Uterus (tissue), 4 donors: ENCODE data around the gene SLC2A9. TPM values are rescaled to one million over a fixed set of nuclear protein-coding genes. Genes with fewer than 3 reads are reported as not detected.
"Not testable (repeated sequence)": the region's sequence is repeated elsewhere in the genome, so short reads cannot be mapped to it uniquely, and the experiment has no call there.

Experiments
- DNase-seq, 2 donors: peaks; one replicate each; pipeline ENCODE4 v3.0.0-alpha.2; 2019 to 2020
- H3K27ac ChIP-seq, 2 donors: fragments of 200-600 bp; sonication (generic); 1 replicate in 1 of 2; 2 replicates in 1 of 2; pipeline ENCODE4 v1.5.1; 2016 to 2018
- H3K27me3 ChIP-seq, 2 donors: fragments of 200-600 bp; sonication (generic); one replicate each; pipeline ENCODE4 v1.5.1; 2018 to 2019; ENCODE audit warnings: control low read depth in 1 of 2
- H3K36me3 ChIP-seq, 2 donors: fragments of 200-600 bp; sonication (generic); one replicate each; pipeline ENCODE4 v1.5.1; 2019; ENCODE audit warnings: control low read depth in 1 of 2
- H3K4me1 ChIP-seq, 2 donors: fragments of 200-600 bp; sonication (generic); one replicate each; pipeline ENCODE4 v1.5.1; 2018 to 2019; ENCODE audit warnings: control low read depth in 1 of 2
- H3K4me3 ChIP-seq, 2 donors: fragments of 200-600 bp; sonication (generic); 1 replicate in 1 of 2; 2 replicates in 1 of 2; pipeline ENCODE4 v1.5.1; 2018 to 2019; ENCODE audit warnings: mild to moderate bottlenecking in 1 of 2
- H3K9me3 ChIP-seq, 2 donors: fragments of 200-600 bp; sonication (generic); one replicate each; pipeline ENCODE4 v1.5.1; 2019; ENCODE audit warnings: control low read depth in 1 of 2
- CTCF ChIP-seq, 4 experiments: fragments of 200-600 bp in 2 of 4; fragments of 450-650 bp in 2 of 4; sonication (generic) in 2 of 4; IDR thresholded peaks; one replicate each; pipeline ENCODE4 v1.5.1; 2016 to 2019; ENCODE audit warnings: antibody characterized with exemption in 4 of 4, mild to moderate bottlenecking in 2 of 4, moderate library complexity in 1 of 4
- POLR2A ChIP-seq, 2 donors: fragments of 450-650 bp; IDR thresholded peaks; one replicate each; pipeline ENCODE4 v1.6.1; 2016; ENCODE audit warnings: antibody characterized with exemption in 2 of 2, mild to moderate bottlenecking in 1 of 2, moderate library complexity in 1 of 2
- intact Hi-C: fragments of 100-400 bp; cut with DNase I; formaldehyde crosslinking; loops from one replicate; pipeline ENCODE4 v1.15.1; 2023; ENCODE audit warnings: low total_unique reads
- total RNA-seq, 4 donors: library from RNA; depleted of rRNA in 3 of 4; stranded (reverse); fragments of >200 nt in 3 of 4; gene quantifications; one replicate each; pipeline versions ENCODE4 v1.1.0 to v1.2.4, GENCODE V29; 2014 to 2023
- donor health status: DM: yes; HTN: yes; CAD: no.

Gene SLC2A9
- total RNA-seq, 4 donors from 2014 or later: 0.51 to 9.3 (median 7.1) TPM

DNA sequence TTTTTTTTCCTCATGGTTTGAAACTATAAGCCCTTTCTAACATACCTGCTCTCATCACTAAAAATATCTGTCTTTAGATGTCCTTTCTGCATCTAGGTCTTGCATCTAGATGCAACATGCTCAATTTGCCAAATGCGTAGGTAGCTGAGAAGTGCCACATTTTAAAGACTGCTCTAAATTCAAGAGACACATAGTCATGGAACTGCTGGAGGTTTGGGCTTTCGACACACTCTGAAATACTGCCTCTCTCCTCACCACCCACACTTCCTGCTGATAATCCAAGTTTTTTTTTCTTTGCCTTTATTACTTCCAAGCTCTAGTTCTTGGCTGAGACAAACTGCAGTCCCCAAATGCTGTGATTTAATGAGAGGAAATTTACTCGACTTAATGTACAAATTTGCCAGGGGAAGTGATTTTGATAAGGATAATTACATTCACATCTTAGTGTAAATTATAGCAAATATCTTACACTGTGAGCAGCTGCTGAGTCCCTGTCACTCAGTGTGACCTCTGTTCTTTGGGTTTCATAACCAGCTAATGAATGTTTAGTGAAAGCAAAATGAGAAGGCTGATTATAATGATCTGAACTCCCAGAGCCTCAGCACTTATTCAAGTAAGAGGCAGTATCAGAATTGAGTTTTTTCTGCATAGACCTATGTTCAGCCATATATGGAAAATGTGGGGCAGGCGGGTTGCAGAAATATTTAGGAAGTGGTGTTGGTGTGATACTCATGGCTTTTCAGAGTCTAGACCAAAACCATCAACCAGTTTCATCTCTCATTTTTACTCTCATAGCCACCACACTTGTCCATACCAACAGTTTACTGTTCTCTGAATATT, 208.6 kb downstream of the SLC2A9 start:
- DNase-seq: no peak
- intact Hi-C loops: no loop called here
- Histone ChIP-seq H3K36me3 (no peaks in the 10 kb centered on the region), H3K9me3 (no peaks in the 10 kb centered on the region), H3K4me3 (no peak overlapping the region), H3K27me3 (no peaks in the 10 kb centered on the region), H3K27ac (no peak overlapping the region), H3K4me1 (no peaks in the 10 kb centered on the region)
- TF ChIP-seq CTCF (IDR thresholded peaks at IDR 0.05) (no peak), POLR2A (IDR thresholded peaks at IDR 0.05) (no peak)

DNA sequence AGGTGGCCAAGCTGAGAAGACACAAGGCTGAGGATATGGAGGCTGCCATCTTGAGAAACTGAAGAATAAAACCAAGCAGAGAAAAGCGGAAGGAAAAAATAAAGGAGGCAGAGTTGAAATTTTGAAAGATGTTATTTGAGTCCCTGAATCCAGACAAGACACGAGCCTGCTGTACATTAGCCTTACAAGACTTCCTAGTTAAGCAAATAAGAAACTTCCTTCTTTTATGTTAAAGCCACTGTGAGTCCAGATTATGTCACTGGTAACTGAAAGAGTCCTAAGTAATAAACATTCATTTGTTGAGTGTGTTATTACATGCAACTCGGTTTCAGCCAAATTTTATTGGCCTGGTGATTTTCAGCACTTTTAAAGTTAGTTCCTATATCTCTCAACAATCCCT, 209.5 kb downstream of the SLC2A9 start:
- no peak for TF ChIP-seq CTCF (IDR thresholded peaks at IDR 0.05)
- TF ChIP-seq POLR2A (IDR thresholded peaks at IDR 0.05): no peak
- intact Hi-C loops: no loop called here
- no peak overlapping the region for H3K4me3 ChIP-seq
- H3K36me3 ChIP-seq: no peaks in the 10 kb centered on the region
- no peaks in the 10 kb centered on the region for H3K27me3 ChIP-seq
- H3K9me3 ChIP-seq: no peaks in the 10 kb centered on the region
- no peaks in the 10 kb centered on the region for H3K4me1 ChIP-seq
- no peak overlapping the region for H3K27ac ChIP-seq
- DNase-seq: no peak

GRCh38 chr4:9808077-9808476, 213.2 kb downstream of the SLC2A9 start:
- H3K27ac ChIP-seq: no peak overlapping the region
- no peaks in the 10 kb centered on the region for H3K36me3 ChIP-seq
- intact Hi-C loops: no loop called here
- no peak for TF ChIP-seq CTCF (IDR thresholded peaks at IDR 0.05)
- no peak for TF ChIP-seq POLR2A (IDR thresholded peaks at IDR 0.05)
- H3K9me3 ChIP-seq: no peaks in the 10 kb centered on the region
- DNase-seq: no peak
- H3K4me1 ChIP-seq: no peaks in the 10 kb centered on the region
- no peak overlapping the region for H3K4me3 ChIP-seq
- no peaks in the 10 kb centered on the region for H3K27me3 ChIP-seq

GRCh38 chr4:9804918-9805317, 216.4 kb downstream of the SLC2A9 start:
- Histone ChIP-seq H3K36me3 (no peaks in the 10 kb centered on the region), H3K27ac (no peak overlapping the region), H3K4me3 (no peak overlapping the region), H3K27me3 (no peaks in the 10 kb centered on the region), H3K9me3 (no peaks in the 10 kb centered on the region), H3K4me1 (no peaks in the 10 kb centered on the region)
- intact Hi-C loops: no loop called here
- TF ChIP-seq POLR2A (IDR thresholded peaks at IDR 0.05): no peak
- TF ChIP-seq CTCF (IDR thresholded peaks at IDR 0.05): no peak
- DNase-seq: no peak

DNA sequence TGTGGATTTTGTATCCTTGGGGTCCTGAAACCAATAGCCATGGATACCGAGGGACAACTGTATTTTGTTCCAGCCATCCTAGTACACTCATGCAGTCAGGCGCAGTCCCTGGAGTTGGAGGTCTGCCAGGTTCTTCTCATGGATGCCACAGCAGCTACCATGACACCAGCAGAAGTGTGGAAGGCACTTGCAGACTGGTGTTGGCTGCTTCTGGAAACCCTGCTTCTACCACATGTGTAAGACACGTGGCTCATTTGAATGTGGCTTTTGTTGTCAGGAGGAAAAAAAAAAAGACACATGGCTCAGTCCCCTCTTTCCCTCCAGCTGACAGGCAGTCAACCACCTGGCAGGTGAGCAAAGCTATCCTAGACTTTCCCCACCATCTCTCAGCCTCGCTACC, 220.4 kb downstream of the SLC2A9 start:
- TF ChIP-seq CTCF (IDR thresholded peaks at IDR 0.05) (no peak), POLR2A (IDR thresholded peaks at IDR 0.05) (no peak)
- intact Hi-C loops: no loop called here
- no peak for DNase-seq
- no peak overlapping the region for H3K4me3 ChIP-seq
- H3K27ac ChIP-seq: no peak overlapping the region
- H3K4me1 ChIP-seq: no peaks in the 10 kb centered on the region
- H3K27me3 ChIP-seq: no peaks in the 10 kb centered on the region
- no peaks in the 10 kb centered on the region for H3K36me3 ChIP-seq
- H3K9me3 ChIP-seq: no peaks in the 10 kb centered on the region

DNA sequence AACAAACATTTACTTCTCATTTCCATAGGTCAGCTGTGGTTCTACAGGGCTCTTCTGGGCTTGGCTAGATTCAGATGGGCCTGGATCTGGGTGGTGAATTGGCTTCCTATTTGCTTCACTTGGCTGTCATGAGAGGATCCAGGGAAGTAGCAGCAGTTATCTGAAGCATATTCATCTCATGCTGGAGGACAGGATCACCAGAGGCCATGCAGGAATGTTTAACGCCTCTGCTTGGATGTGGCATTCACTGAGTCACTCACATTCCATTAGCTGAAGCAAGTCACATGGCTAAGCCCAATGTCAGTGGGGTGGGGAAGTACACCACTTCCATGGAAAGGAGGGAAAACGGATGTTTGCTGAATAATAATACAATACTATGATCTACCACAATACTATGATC, 224.7 kb downstream of the SLC2A9 start:
- intact Hi-C loops, H3K4me1 ChIP-seq, H3K4me3 ChIP-seq, H3K9me3 ChIP-seq, DNase-seq, H3K27ac ChIP-seq, H3K27me3 ChIP-seq, H3K36me3 ChIP-seq: not testable (repeated sequence)
